Fibroblast of skin of scalp (primary cell): Measurements from ENCODE around the gene COQ8A.
"Not testable (repeated sequence)": the region's sequence is repeated elsewhere in the genome, so short reads cannot be mapped to it uniquely, and the experiment has no call there.

Experiments
- DNase-seq: peaks from one replicate; pipeline ENCODE4 v3.0.0-alpha.2; 2013

COQ8A gene

DNA sequence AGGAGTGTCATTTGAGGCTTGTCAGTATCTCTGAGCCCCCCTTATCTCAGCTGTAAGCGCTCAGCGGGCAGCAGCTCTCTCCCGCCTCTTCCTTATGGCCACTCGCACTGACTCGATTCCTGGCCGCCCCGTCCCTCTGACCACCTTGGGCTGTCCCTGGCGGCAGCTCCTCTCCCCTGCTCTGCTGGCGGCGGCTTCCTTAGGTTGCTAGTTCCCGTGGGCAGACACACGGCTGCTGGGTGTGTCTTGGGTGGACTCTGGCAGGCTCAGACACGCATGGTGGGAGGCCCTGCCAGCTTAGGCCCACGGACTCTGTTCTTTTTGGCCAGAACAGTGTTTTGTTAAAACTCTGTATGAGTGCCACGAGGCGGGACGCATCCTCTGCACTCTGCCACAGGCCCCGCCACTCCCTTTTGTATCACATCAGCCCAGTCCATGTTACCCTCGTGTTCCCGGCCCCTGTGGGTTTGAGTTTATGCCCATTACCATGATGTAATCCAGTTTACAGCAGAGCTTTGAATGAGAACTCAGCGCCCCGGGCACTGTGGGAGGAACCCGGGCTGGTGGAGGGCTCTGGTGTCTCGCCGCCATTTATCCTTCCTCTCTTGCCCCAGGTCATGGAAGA is 45.9 kb downstream of the COQ8A start:
- DNase-seq = no peak

DNA sequence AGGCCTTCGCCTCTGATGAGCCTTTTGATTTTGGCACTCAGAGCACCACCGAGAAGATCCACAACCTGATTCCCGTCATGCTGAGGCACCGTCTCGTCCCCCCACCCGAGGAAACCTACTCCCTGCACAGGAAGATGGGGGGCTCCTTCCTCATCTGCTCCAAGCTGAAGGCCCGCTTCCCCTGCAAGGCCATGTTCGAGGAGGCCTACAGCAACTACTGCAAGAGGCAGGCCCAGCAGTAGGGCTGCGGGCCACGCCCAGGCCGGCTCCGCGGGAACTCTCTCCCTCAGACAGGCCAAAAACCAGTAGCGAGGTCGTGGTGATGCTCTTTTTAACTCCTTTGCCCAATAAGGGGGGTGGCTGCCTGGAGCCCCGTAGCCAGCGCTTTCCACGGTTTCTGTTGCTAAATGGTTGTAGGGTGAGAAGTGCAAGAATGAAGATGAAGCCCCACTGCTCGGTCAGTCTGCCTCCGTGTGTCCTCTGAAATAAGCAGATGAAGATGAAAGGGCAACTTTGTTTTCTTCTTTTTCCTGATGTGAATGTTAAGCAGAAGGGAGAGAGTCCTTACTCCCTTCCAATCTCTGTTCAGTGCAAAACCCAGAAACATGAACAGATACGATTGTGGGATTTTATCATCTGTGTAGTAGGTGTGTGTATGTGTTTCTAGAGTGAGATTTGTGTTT is 46.5 kb downstream of the COQ8A start:
- no peak for DNase-seq

GRCh38 chr1:226987179-226987536 is 47.1 kb downstream of the COQ8A start:
- no peak for DNase-seq

- DNase-seq = no peak
Measured at GRCh38 chr1:226987623-226988333, 47.7 kb downstream of the COQ8A start.

GRCh38 chr1:226988334-226988666 is 48.2 kb downstream of the COQ8A start:
- no peak for DNase-seq

GRCh38 chr1:226989085-226989920 is 49.2 kb downstream of the COQ8A start:
- DNase-seq = no peak

- no peak for DNase-seq
Measured at GRCh38 chr1:226990133-226990716, 50.1 kb downstream of the COQ8A start.

- DNase-seq = no peak
Measured at GRCh38 chr1:226991920-226992319, 51.8 kb downstream of the COQ8A start.

- DNase-seq = no peak
Measured at GRCh38 chr1:226993814-226994585, 53.9 kb downstream of the COQ8A start.

- no peak for DNase-seq
Measured at GRCh38 chr1:226994586-226995364, 54.7 kb downstream of the COQ8A start.

DNA sequence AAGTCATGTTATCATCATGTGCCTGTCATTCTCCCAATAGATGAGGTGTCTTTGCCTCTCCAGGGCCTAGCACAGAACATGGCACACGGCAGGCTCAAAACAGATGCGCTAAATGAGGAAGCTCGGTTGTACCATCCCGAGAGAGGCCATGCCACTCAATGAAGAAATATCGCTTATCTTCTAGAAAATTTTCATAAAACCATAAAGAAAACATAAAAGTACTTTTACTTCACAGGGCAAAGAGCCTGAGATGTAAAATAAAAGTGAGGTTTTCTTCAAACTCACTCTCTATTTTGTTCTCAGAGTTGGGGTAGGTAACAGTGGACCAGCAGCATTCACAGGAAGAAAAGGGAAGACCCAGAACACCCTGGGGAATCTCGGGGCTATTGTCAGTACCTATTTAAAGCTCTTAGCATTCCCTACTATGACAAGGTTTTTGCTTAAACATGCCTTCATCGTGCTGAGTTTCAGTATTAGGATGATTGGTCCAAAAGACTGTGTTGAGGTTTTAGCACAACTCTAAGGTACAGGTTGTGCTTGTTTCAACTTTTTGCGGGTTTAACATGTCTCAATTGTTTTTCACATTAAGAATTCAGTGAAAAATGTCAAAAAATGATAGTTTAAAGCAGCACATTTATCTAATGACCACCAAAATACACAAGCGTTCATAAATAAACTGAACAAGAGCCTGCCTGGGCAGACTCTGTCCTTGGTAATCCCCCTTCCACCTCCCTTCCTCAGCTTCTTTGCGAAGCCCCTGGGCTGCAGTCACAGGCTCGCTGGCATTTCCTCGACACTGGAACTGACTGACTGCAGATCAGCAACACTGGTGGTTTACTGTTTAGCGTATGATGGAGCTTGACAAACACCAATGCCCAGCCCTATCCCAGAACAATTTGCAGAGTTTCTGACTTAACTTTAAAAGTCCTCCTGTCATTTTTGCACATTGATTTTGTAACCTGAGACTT is 55.6 kb downstream of the COQ8A start:
- DNase-seq = no peak

- DNase-seq = not testable (repeated sequence)
Measured at GRCh38 chr1:226999579-226999978, 59.5 kb downstream of the COQ8A start.

DNA sequence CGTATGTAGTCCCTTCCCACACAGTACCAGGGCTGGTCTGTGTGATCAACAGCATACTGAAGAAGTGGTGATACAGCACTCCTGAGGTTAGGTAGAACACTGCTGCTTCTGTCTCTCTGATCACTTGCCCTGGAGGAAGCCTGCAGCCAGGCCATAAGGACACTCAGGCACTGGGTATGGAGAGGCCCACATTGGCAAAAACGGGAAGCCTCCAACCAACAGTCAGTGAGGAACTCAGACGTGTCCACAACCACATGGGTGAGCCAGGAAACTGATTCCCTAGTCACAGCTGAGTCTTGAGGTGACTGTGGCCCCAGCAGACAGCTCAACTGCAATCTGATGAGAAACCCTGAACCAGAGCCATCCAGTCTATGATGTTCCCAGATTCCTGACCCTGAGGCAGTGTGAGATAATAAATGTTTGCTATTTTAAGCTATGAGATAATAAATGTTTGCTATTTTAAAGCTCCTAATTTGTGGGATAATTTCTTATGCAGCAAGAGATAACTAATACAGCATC is 62.5 kb downstream of the COQ8A start:
- DNase-seq = no peak

DNA sequence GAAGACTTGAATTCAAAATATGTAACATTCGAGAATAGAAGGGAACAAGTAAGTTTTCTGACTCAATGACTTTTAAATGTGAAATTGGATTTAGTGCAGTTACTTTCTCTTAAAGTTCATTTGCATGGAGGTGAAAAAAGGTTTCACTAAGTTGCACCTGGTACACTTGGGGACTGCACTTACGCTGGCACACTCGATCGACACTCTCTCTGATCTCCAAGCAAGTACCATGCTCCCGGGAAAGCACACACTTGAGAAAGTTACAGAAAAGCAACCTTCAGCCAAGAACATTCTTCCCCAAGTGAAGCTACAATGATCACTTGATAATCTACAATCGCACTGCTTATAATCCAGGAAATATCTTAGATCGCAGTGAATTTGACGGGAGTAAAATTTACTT is 63.1 kb downstream of the COQ8A start:
- DNase-seq = no peak

- DNase-seq = no peak
Measured at GRCh38 chr1:227004796-227005195, 64.7 kb downstream of the COQ8A start.

- DNase-seq = no peak
Measured at GRCh38 chr1:227006226-227006796, 66.2 kb downstream of the COQ8A start.

DNA sequence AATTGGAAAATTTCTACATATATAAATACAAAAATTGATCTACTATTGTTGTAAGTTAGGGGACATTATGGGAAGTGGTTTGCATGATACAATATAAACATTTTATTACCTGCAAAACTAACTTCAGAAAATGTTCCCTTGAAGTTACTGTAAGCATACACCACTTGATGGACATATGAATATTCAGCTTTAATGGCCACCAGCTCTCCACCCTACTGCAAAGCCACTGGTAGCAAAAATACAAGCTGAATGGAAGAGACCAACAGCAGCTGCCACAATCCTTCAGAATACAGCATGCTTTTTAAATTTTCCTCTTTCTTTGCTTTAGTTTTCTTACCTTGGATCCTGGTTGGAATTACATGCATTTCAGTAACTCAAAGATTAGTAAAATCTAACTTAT is 69.8 kb downstream of the COQ8A start:
- DNase-seq = no peak

DNA sequence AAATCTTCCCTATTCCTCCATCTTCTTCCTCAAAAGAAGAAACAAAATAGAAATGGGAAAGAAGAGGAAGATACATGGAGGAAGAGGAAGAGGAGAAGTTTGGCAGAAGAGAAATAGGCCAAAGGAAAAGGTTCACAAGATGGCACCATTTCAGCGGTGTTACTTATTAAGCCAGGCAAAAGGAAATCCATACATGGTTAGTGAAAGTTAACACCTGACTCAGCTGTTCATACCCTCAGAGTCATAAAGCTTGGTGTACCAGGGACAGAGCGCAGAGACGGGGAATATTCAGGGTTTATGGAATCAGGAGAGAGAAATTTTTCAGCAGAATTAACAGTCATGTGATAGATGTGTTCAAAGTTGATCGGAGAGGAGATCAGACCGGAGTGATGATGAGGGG is 70.6 kb downstream of the COQ8A start:
- no peak for DNase-seq

DNA sequence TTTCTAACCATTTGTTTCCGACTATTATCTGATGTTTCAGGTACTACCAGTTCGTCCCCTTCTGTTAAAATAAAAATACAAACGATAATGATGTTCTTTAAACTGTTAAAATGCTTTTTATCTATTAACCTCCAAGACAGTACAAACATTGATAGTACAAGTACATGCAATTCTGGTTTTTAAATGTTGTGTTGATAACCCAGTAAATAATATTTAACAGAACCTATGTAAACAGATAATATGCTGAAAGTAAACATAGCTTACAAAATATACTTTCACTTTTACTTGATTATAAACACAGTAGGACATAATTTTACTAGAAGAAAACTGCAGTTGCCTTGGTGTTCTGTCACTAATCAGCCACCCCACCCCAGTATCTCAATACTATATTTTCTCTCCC is 76.9 kb downstream of the COQ8A start:
- no peak for DNase-seq
